NCI-H345 (cell line): Measurements from ENCODE around the gene ADAMTS3.
"Not testable (repeated sequence)": the region's sequence is repeated elsewhere in the genome, so short reads cannot be mapped to it uniquely, and the experiment has no call there.

ENCODE experiments used
- DNase-seq: peaks from one replicate; lab custom pipeline; 2025; lab: John Stamatoyannopoulos, UW

The ADAMTS3 gene

DNA sequence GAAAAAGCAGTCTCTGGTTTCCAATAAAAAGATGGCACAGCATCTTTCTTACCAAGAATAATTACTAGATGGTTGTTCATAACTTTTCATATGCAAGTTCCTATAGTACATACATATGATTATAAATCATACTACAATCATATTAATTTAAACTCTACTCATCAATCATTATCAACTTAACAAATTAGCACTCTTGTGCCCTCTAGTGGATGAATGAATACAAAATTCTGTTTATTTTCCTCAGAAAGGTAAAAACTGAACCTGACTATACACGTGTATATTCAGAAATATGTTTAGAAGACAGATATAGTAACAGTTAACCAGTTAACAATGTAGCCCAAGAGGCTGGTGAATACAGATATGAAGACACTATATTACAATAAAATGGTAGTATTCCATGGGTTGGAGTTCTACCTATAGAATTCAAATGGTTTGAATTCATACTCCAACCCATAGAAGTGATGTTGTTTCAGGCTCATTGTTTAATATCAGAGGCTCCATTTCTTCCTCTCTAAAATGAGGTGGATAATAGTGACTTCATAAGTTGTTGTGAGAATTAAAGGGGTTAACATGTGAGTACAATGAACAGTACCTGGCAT lies 100.0 kb downstream of the ADAMTS3 start:
- peak; percentile 16 for DNase-seq

DNA sequence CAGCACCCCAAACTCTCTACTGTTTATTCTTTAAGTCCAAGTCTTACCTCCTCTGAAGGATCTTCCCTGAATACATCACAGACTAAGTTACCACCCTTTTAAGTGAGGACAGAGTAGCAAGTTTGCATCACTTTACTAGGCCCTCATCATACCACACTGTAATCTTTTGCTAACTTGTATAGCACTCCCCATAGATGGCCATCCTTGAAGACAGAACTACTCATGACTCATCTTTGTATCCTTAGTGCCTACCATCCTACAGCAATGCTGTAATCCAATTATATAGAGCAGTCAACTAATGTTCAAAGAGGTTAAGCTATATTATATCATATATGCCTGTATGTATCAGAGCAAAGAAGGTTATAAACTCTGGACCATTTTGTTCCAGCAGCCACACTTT lies 101.4 kb downstream of the ADAMTS3 start:
- DNase-seq, result no peak

DNA sequence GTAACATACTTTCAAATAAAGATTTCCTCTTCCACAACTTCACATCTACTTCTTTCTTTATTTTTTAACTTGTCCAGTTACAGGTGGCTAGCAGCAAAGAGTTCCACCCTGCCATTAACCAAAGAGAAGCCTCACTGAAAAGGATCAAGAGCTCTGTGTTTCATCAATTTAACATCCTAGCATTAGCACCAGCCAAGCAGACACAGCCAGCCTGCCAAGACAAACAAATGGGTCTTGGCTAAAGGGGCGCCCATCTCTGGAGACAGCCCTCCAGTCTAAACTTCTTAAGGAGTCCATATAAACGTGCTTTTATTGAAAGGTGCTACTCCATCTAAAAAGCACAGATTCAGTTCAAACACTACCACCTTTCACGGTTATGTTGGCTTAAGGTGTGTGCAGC lies 105.3 kb downstream of the ADAMTS3 start:
- no peak for DNase-seq

DNA sequence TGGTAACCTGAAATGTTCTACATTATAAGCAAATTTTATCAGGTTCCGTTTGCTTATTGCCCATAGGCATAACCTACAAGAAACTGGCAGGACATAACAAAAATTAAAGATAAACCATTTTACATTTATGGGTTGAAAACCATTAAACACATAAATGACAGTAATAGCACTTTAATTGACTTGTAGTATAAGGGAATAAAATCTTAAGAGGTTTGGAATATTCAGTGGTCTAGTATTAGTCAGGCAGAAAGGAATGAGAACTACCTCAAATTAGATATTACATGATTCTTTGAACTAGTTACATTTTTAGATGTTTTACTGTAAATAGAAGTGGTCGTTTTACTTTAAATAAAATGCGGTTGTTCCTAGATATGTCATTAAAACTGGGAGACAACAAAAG lies 111.9 kb downstream of the ADAMTS3 start:
- no peak for DNase-seq

DNA sequence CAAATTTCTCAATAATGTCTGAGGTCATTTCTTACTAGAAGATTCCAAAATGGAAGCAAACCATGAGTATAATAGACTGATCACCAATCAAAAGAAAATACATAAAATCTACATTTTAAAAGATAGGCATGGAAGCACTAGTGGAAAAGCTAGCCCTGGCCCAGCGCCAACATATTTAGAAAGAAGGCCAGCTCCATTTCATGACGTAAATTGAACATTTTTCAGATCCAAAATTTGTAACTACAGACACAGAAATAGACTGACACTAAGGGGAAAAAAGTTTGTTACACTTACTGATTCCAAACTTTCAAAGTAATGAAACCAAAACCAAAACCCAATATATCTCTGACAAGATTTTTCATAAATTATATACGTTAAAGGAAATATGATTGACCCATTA lies 117.7 kb downstream of the ADAMTS3 start:
- no peak for DNase-seq

DNA sequence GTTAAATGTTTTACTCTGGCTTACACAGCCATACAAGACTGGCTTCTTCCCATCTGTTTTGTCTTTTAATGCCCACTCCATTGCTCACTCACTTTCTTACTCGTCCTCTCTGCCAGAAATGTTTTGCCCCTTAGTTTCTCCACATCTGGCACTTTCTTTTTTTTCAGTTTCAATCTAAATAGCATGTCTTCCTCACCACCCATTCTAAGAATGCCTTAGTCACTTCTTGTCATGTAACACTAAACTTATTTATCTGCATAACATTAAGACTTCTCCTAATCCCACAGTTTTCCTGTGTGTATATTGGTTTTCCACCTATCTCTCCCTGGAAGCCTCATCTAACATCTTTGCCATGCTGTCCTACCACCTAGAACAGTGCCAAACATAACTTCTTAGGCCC lies 119.3 kb downstream of the ADAMTS3 start:
- DNase-seq, result no peak

DNA sequence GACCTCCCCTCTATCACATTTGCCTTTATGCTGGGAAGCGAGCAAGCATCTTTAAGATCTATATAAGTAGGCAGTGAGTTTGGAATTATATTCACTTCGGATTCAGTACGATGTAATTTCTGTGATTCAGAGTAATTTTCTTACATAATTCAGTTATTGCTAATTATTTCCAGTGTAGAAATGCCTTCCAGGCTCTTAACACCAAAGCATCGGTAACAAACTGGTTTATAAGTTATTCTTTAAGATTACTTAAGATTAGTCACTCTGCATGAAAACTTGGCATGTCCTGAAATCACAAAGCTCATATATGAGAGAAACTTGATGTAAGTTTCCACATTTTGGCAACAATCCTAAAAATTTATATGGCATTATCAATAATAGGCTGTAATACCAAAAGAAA lies 120.8 kb downstream of the ADAMTS3 start:
- no peak for DNase-seq

DNA sequence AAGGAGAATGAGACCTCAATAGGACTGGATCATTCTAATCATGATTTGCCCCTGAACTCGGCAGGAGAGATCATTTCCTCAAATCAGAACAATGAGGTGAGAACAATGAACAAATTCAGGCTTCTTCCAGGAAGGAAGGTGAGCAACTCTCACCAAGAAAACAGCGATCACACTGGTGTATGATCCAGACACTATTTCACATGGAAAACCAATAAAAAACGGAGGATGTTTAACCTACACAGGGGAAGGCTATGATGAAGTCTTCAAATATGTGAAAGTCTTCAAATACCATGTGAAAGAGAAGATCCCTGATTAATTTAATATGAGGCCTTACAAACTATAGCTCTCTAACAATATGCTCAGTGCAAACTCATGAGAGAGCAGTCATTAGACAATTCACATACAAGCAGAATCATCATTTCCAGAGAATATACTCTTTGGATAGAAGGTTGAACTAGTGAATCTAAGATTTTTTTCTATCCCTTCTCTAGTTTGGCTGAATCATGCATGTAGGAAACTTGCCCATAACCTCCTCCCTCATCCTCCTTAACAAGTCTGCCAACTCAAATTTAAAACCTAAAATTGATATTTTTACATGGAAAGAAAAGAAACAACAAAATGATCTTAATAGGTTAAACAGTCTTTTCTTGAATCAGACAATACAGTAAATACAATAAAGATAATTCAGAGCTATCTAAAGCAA lies 122.5 kb downstream of the ADAMTS3 start:
- DNase-seq, result no peak

DNA sequence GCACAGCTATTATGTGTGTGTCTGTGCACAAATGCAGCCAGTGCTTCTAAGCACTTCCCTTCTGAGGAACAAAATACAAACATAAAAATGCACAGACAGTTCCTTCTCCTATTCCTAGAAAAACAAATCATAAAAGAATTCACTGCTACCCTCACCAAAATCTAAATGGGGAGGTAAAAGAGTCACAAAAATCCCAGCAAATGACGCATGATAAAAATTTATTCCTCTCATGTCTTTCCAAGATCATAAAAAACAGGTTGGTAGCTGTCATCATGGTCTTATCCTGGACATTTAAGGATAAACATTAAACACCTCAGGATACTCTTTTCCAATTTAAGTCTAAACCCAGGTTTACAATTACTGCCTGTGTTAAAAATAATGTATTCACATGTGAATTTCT lies 124.9 kb downstream of the ADAMTS3 start:
- no peak for DNase-seq

DNA sequence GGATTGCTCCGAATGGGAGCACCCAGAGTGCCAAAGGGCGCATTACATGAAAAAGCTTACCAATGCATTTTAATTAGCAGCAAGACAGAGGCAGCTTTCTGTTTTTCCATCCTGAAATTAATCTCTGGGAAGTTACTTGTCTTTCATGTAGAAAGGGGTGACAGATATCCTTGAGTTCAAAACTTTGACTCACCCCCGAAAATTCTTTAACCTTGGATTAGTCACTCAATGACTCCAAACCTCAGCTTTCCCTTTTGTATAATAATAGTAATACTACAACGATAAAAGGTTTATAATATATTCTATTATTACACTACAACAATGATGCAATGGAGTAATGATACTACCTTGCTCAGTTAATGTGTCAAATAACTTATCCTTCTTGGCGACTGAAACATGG lies 126.3 kb downstream of the ADAMTS3 start:
- no peak for DNase-seq

DNA sequence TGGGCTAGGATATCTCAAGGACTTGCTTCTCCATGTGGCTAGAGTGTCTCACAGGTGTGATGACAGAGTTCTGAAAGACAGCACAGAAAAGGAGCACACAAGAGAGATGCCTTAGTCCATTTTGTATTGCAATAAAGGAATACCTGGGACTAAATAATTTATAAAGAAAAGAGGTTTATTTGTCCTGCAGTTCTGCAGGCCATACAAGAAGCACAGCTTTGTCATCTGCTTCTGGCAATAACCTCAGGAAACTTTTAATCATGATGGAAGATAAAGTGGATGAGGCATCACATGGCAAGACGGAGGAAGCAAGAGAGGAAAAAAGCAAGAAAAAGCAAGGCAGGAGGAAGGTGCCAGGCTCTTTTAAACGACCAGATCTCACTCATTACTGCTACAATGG lies 126.9 kb downstream of the ADAMTS3 start:
- no peak for DNase-seq

DNA sequence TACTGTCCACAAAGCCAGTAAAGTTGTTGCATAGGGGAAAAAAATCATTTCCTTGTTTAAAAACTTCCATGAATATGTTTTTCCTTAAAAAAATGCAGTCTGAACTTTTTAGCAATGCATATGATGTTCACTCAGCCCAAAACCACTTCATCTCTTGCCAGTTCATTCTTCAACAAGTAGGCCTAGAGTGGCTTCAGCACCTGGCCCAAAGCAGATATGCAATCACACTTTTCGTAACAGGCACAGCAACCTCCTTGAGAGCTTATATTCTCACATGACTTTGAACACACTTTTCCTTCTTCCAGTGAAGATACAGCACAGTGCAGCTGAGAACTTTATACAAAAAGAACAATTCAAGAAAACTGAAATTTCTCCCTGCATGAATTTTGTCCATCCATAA lies 128.6 kb downstream of the ADAMTS3 start:
- DNase-seq, result no peak

DNA sequence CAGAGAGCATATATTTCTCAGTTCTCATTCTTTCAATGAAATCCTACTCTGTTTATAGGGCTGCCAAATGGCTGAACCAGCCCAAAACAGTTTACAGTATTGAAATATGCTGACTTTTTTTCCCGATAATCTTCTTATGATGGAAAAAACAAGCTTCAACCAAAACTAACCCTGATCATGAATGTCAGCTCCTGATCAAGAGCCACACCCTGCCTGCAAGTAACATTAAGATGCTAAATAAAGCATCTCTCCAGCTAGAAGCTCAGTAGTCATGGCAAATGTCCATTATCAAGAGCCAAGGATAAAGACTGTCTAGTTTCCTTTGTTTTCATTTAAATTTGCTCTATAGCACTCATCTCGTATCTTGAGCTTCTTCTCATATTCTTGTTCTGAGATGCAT lies 136.0 kb downstream of the ADAMTS3 start:
- DNase-seq, result no peak

DNA sequence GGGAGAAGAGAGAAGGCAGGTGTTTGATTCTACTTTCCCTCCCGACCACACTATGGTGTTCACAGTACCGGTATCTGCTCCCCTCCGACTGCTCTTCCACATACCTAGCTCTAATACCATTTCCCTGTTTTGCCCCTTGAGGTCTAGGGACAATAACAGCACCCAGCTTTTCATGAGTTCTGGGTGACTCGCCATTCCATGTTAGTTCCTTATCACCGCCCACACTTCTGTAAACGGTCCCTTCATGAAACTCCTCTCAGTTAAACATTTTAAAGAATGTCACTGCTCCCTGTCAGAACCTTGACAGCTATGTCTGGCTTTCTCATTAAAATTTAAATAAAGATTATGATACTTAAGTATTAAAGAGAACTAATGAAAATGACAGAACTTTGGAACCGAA lies 136.7 kb downstream of the ADAMTS3 start:
- no peak for DNase-seq

DNA sequence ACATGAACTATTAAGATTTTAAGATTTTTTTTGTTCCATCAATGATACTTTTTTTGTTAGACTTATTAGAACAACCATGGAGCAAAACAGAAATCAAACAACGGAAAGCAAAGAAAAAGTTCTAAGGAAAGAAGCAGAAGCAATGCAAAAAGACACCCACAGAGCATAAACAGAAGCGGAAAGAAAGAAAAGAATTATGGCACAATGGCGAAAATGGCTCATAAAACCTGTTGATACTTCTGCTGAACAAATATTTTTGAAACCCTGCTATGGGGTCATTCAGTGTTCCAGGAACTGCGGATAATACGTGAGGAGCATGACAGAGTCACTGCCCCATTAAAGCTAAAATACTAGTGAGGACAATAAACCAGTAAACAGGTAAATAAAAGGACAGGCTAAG lies 138.0 kb downstream of the ADAMTS3 start:
- DNase-seq, result no peak

DNA sequence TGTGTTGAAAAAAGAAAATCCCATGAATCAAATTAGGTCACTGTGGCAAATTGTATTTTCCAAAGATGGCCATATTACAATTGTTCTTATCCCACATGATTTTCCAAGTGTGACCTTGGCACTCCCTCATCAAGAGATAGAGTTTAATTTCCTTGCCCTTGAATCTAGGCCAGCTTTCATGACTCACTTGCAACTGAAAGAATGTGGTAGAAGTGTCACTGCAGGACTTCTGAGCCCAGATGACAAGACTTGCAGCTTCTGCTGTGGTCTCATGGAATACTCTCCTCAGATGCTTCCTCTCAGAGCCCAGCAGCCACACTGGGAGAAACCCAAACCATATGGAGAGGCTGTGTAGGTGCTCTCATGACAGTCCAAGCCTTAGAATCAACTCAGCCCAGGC lies 139.0 kb downstream of the ADAMTS3 start:
- DNase-seq, result no peak

DNA sequence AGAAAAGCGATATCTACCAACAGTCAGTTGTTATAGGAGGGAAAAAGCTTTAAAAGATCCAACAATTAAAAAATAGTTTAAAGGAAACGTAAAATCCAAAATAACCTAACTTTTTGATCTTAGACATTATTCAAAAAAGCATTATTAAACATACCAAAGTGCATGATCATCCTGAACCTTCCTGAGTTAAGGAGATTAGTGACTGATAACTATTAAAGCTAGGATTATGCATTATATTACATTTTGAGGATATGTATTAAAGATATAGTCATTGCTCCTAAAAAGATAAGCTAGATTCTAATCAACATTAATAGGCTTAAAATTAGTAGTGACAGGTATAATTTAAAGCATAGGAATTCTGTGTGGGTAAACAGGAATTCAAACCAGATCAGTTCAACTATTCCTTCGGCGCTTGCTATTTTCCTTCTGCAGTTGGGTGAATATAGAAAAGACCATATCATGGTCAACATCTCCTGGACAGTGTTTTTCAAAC lies 139.6 kb downstream of the ADAMTS3 start:
- DNase-seq, result no peak

DNA sequence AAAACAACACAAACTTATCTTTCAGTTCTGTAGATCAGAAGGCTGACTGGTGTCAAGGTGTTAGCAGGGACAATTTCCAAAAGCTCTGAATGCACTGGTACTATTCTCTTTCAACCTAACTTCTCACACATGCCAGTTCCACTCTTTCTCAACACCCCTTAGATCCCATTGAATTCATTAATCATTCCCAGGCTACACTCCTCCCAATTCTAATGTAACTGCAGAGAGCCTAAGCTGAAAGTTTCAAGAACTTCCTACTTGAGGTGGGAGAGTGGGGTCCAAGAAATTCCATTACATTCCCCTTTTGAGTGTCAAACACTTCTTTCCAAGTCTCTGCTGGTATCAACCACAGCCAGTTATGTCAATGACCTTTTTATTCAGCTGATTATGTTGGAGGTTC lies 142.0 kb downstream of the ADAMTS3 start:
- DNase-seq, result no peak

DNA sequence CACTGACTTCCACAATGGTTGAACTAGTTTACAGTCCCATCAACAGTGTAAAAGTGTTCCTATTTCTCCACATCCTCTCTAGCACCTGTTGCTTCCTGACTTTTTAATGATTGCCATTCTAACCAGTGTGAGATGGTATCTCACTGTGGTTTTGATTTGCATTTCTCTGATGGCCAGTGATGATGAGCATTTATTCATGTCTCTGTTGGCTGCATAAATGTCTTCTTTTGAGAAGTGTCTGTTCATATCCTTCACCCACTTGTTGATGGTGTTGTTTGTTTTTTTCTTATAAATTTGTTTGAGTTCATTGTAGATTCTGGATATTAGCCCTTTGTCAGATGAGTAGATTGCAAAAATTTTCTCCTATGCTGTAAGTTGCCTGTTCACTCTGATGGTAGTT lies 143.1 kb downstream of the ADAMTS3 start:
- not testable (repeated sequence) for DNase-seq

DNA sequence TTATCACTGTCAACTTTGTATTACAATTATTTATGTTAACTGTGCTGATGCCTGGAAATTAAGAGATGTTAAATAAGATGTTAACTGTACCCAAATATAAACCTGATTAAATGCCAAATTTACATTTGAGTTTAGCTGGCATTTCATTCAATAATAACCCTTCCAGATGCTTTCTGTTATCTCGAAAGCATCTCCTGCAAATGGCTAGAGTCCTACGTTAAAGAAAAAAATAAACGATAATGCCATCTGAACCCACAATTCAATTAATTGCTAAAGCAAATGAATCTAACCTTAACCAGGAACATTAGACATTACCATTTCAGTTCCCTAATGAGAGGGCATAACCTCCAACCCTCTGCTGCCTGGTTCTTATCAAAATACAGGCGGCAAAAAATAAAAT lies 145.0 kb downstream of the ADAMTS3 start:
- no peak for DNase-seq

DNA sequence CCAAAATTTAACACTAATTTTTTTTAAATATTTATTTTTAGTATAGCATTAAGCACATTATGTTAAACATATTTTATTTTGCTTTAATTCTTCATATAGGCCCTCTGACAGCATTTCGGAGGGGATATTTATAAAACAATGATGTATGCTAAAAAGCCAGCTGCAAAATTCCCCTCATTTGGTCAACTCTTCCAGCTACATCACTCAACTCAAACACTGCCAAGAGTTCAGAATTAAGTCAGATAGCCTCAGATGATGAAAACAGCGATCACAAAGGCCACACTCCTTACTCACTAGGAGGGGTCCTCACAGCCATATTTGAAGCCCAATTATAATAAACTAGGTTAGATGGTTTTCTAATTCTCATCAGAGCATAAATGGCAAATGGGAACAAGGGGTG lies 146.6 kb downstream of the ADAMTS3 start:
- DNase-seq, result no peak

DNA sequence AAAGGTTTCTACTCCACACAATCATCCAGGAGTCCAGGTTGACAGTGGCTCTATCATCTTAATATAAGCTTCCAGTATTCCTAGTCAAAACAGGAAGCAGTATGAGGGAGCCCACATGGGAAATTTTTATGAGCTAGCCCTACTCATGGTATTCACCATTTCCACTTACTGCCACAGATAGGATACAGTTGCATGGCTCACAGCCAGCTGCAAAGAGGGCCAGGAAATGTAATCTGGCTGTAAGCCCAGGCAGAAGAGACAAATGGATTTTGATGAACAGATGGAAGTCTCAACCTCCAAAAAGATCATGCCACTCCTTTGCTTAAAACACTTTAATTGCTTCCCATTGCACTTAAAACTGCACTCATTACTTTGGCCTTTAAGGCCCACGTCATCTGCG lies 150.6 kb downstream of the ADAMTS3 start:
- DNase-seq, result peak; percentile 76

DNA sequence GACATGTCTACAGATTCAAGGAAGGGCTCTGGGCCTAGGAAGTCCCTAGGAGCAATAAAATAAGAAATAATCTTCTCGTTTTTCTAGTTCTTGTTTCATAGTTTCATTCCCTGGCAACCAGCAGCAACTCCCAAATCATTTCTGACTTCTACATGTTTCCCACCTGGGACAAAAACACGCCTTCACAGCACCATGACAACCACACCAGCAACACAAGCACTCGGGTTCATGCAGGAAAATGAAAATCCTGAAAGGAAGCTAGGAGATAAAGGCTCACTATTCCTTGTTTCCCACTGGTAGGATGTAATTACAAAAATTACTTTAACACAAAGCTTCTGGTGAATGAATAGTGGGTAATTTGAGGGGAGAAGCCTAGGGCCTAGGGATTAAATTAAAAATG lies 158.9 kb downstream of the ADAMTS3 start:
- DNase-seq, result no peak

DNA sequence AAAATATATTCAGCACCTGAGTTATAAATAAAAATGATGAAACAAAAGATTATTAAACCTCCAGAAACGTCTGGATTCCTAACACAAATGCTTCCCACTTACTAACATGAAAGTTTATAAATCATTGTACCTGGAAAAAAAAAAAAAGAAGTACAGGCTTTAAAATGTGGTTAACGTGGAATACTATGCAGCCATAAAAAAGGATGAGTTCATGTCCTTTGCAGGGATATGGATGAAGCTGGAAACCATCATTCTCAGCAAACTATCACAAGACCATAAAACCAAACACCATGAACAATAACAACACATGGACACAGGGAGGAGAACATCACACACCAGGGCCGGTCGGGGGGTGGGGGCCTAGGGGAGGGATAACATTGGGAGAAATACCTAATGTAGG lies 160.5 kb downstream of the ADAMTS3 start:
- no peak for DNase-seq
